NT2/D1 (cell line): ENCODE results near the gene MRPS23.

Experiments used
- DNase-seq: peaks from one replicate; pipeline ENCODE4 v3.0.0-alpha.2; 2011; ENCODE audit warnings: low read depth, low spot score
- H3K27me3 ChIP-seq: 2 replicates; pipeline ENCODE4 v1.6.0; 2011; ENCODE audit warnings: mild to moderate bottlenecking; ENCODE audit not compliant: insufficient read length, insufficient read depth
- H3K36me3 ChIP-seq: 2 replicates; pipeline ENCODE4 v1.6.1; 2011; ENCODE audit warnings: mild to moderate bottlenecking, low read length, mixed read lengths; ENCODE audit not compliant: insufficient read depth, insufficient read length
- H3K4me1 ChIP-seq: 2 replicates; pipeline ENCODE4 v1.5.1; 2011; ENCODE audit not compliant: insufficient read depth, insufficient read length
- H3K4me3 ChIP-seq: 2 replicates; pipeline ENCODE4 v1.5.1; 2011; ENCODE audit warnings: low read depth; ENCODE audit not compliant: insufficient read length
- H3K9ac ChIP-seq: 2 replicates; pipeline ENCODE4 v1.6.0; 2011; ENCODE audit warnings: low read depth; ENCODE audit not compliant: insufficient read length
- H3K9me3 ChIP-seq: 2 replicates; pipeline ENCODE4 v1.5.1; 2011; ENCODE audit warnings: mild to moderate bottlenecking, low read length; ENCODE audit not compliant: insufficient read depth
- SUZ12 ChIP-seq: IDR thresholded peaks from 2 replicates; pipeline ENCODE4 v1.6.1; 2011; ENCODE audit not compliant: insufficient read length, insufficient read depth; ENCODE audit errors: extremely low read depth
- YY1 ChIP-seq: IDR thresholded peaks from 2 replicates; pipeline ENCODE4 v1.6.1; 2011; ENCODE audit not compliant: insufficient read length, insufficient read depth
- ZNF274 ChIP-seq: IDR thresholded peaks from 2 replicates; pipeline ENCODE4 v1.6.1; 2011; ENCODE audit warnings: mild to moderate bottlenecking, low read depth, low read length

MRPS23 gene

GRCh38 chr17:57849874-57850754 is at the start of gene MRPS23:
MRPS23 (minus strand) TSS chr17:57850044; CDS start chr17:57850010, 34 bp downstream.
- H3K27me3 ChIP-seq = no peaks in the 10 kb centered on the region
- no peak for TF ChIP-seq YY1
- peak within 1 kb of the TSS; percentile 94 for H3K4me3 ChIP-seq
- peak within 1 kb of the TSS; percentile 92 for H3K9ac ChIP-seq
- peak; percentile 96 for DNase-seq
- no peaks in the 10 kb centered on the region for H3K4me1 ChIP-seq
- H3K9me3 ChIP-seq = no peaks in the 10 kb centered on the region
- H3K36me3 ChIP-seq = peaks cover 29% of the 10 kb centered on the region

DNA sequence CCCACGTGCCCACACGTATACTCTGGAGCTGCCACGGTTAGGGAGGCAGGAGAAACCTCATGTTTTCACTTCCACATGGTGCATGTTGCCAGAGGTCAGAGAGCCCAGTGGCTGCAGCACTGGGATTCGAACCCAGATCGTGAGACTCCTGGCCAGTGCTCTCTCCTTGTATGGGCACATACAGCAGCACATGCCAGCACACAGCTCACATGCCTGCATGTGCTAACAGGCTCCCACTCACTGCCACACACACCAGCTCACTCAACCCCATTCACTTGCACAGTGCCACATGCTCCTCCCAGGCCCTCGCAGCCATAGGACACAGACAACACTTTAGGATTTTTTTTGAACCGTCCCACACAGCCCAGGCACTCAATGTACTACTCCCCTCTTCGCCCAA is 49.5 kb upstream of the MRPS23 start:
- Histone ChIP-seq H3K27me3 (no peaks in the 10 kb centered on the region), H3K9me3 (no peaks in the 10 kb centered on the region), H3K4me1 (peaks cover 29% of the 10 kb centered on the region), H3K36me3 (peaks cover 8% of the 10 kb centered on the region), H3K4me3 (no peak overlapping the region), H3K9ac (peak overlapping the region; percentile 76)
- DNase-seq = no peak
- no peak for TF ChIP-seq SUZ12
- no peak for TF ChIP-seq YY1
- no peak for TF ChIP-seq ZNF274

- peaks cover 29% of the 10 kb centered on the region for H3K4me1 ChIP-seq
- no peaks in the 10 kb centered on the region for H3K9me3 ChIP-seq
- no peaks in the 10 kb centered on the region for H3K27me3 ChIP-seq
- no peak for DNase-seq
- H3K36me3 ChIP-seq = peaks cover 8% of the 10 kb centered on the region
- H3K4me3 ChIP-seq = no peak overlapping the region
- no peak for TF ChIP-seq SUZ12
- no peak for TF ChIP-seq YY1
- no peak for TF ChIP-seq ZNF274
- peak overlapping the region; percentile 76 for H3K9ac ChIP-seq
Measured at GRCh38 chr17:57898487-57899311, 48.9 kb upstream of the MRPS23 start.

DNA sequence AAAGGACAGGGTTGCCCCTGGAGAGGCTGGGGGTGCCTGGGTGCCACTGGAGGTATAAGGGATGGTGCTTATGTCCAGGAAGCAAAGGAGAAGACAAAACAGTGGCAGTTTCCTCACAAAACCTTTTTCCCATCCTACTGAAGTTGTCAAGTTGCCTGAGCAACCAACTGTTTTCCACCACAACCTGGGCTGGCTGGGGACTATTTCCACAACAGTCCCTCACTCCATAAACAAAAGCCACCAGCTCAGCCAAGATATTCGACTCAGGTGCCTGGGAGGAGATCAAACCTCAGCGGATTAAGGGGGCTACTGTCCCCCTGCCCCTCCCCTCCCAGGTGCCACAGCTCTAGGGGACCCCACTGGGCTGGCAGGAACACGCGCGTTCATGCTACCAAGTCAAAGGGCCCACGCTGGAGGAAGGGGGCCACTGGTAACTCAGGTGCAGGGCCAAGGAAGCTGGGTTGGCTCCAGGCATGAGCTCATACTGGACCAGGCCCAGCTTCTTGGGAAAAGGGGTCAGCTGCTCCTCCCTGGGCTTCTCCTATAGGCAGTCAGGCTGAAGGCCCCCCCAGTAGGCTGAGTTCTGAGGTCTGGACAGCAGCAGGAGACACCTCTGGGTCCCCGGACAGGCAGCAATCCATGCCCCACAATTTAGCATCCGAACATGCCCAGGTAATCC is 45.7 kb upstream of the MRPS23 start:
- H3K4me3 ChIP-seq = no peak overlapping the region
- peaks cover 5% of the 10 kb centered on the region for H3K36me3 ChIP-seq
- TF ChIP-seq SUZ12 (no peak), YY1 (no peak), ZNF274 (no peak)
- DNase-seq = no peak
- no peak overlapping the region for H3K9ac ChIP-seq
- no peaks in the 10 kb centered on the region for H3K27me3 ChIP-seq
- peaks cover 31% of the 10 kb centered on the region for H3K4me1 ChIP-seq
- H3K9me3 ChIP-seq = peaks cover 8% of the 10 kb centered on the region; the same call in 1 of the 2 replicates

- H3K36me3 ChIP-seq = peaks cover 5% of the 10 kb centered on the region
- no peak overlapping the region for H3K9ac ChIP-seq
- peaks cover 8% of the 10 kb centered on the region; the same call in 1 of the 2 replicates for H3K9me3 ChIP-seq
- TF ChIP-seq SUZ12 (no peak), ZNF274 (no peak), YY1 (no peak)
- H3K4me3 ChIP-seq = no peak overlapping the region
- DNase-seq = no peak
- peaks cover 29% of the 10 kb centered on the region for H3K4me1 ChIP-seq
- no peaks in the 10 kb centered on the region for H3K27me3 ChIP-seq
Measured at GRCh38 chr17:57894848-57895247, 45.0 kb upstream of the MRPS23 start.

DNA sequence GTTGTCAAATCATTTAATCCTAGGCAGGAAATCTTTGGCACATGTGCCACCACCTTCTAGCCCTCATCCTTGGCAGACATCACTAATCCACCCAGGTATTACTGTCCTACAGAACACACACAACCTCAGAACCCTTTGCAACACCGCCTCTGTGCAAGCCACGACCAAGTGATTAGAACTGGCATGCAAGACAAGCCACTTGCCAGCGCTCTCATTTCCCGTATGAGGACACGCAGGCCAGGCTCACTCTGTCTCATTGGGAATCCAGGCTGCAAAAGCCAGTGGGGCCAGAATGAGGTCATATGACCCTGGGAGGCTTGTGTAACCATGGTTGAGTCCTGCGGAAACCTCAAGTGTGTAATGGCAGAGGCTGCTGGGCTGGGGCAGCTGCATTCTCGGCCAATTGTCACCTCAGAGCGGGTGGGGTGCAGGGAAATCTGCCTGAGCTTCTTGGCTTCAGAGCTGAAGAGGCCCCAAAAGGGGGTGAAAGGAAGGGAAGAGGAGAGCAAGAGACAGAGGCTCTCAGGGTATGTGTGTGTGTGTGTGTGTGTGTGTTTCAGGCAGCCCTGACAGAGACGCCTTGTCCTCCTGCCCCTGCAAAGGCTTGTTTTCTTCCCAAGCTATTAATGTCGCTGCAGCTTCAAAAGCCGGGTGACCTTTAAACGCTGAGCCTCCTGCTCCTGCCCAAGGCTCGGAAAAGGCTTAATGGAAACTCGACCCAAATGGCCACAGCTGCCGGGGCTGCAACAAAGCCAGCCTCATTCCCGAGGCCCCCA is 43.2 kb upstream of the MRPS23 start:
- TF ChIP-seq YY1 (no peak), SUZ12 (no peak), ZNF274 (no peak)
- Histone ChIP-seq H3K4me1 (peaks cover 14% of the 10 kb centered on the region), H3K9ac (peak overlapping the region; percentile 45), H3K9me3 (peaks cover 8% of the 10 kb centered on the region; the same call in 1 of the 2 replicates), H3K27me3 (no peaks in the 10 kb centered on the region), H3K36me3 (peaks cover 5% of the 10 kb centered on the region), H3K4me3 (no peak overlapping the region)
- no peak for DNase-seq
